ENCODE results near the gene GLRX5. TPM values are rescaled to one million over a fixed set of nuclear protein-coding genes. Genes with fewer than 3 reads are reported as not detected.
A peak's percentile ranks its signal among the peaks of the same experiment; 100 is the strongest.

Gene GLRX5
- total and polyA plus RNA-seq, 3 experiments from 2014 or later, result 52.9 to 72.9 (median 54.6) TPM

DNA sequence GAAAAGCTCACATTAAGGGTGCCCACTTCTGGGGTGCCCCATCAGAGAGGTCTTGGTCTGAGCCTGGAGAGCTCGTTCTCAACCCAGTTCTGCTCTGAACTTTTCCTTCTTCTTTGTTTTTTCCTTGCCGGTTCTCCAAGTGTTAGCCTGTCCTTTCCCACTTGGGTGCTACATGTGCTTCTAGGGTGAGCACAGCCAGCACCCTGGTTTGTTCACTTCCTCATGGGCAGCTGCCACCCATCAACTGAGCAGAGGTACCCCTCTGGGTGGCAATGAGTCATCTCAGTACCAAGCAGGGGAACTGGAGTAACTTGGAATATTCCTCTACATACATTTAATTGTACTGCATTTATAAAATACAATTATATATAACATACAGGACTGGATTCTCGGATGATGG lies 14.5 kb upstream of the GLRX5 start:
- H3K36me3 ChIP-seq (ENCODE audit: insufficient read depth, low read length), result no peaks in the 10 kb centered on the region
- ChIA-PET POLR2A (interaction anchor here (1.2 kb wide), 1 partner anchor 14 kb away, joined by 10 read pairs; the partner anchor contains the start of gene GLRX5), CTCF (interaction anchor here (0.6 to 1.4 kb wide), 5 partner anchors 9 to 78 kb away, joined by 3 to 6 read pairs (median 3); no protein-coding TSS in a partner anchor)
- peaks cover 0 to 3% (median 0%) of the 10 kb centered on the region in 3 donors for H3K36me3 Mint-ChIP-seq
- H3K27ac Mint-ChIP-seq, result peak overlapping the region; percentile 92 to 98 (median 94)
- peak overlapping the region; percentile 5 for H3K27ac ChIP-seq (ENCODE audit: low read depth, low read length)
- no peaks in the 10 kb centered on the region for H3K27me3 Mint-ChIP-seq
- no peaks in the 10 kb centered on the region for H3K9me3 ChIP-seq (ENCODE audit: low read length)
- H3K4me1 Mint-ChIP-seq, result peaks cover 75 to 85% (median 82%) of the 10 kb centered on the region in 3 donors
- H3K4me3 Mint-ChIP-seq, result peak overlapping the region; percentile 75 to 92 (median 81)
- H3K4me3 ChIP-seq (ENCODE audit: low read length), result peak overlapping the region; percentile 35
- no peak for DNase-seq
- H3K9me3 Mint-ChIP-seq, result no peaks in the 10 kb centered on the region
- no peaks in the 10 kb centered on the region for H3K27me3 ChIP-seq (ENCODE audit: insufficient read depth, low read length, poor library complexity, severe bottlenecking)
- peaks cover 88% of the 10 kb centered on the region for H3K4me1 ChIP-seq (ENCODE audit: insufficient read depth, low read length)

GRCh38 chr14:95521001-95521400 lies 13.8 kb upstream of the GLRX5 start:
- Histone ChIP-seq H3K9me3 (ENCODE audit: low read length) (no peaks in the 10 kb centered on the region), H3K4me3 (ENCODE audit: low read length) (no peak overlapping the region), H3K27ac (ENCODE audit: low read depth, low read length) (no peak overlapping the region), H3K27me3 (ENCODE audit: insufficient read depth, low read length, poor library complexity, severe bottlenecking) (no peaks in the 10 kb centered on the region), H3K4me1 (ENCODE audit: insufficient read depth, low read length) (peaks cover 83% of the 10 kb centered on the region), H3K36me3 (ENCODE audit: insufficient read depth, low read length) (no peaks in the 10 kb centered on the region)
- Mint-ChIP-seq H3K4me3 (no peak overlapping the region), H3K27me3 (no peaks in the 10 kb centered on the region), H3K4me1 (peaks cover 75 to 85% (median 82%) of the 10 kb centered on the region in 3 donors), H3K27ac (peak overlapping the region in 3 of 8 donors; percentile 33 to 78 (median 43)), H3K36me3 (peaks cover 0 to under 1% (median 0%) of the 10 kb centered on the region in 3 donors), H3K9me3 (no peaks in the 10 kb centered on the region)
- CTCF ChIA-PET, result interaction anchor here (1.4 kb wide), 1 partner anchor 79 kb away, joined by 6 read pairs; no protein-coding TSS in a partner anchor
- no peak for DNase-seq
- POLR2A ChIA-PET, result interaction anchor here (1.2 kb wide), 1 partner anchor 13 kb away, joined by 10 read pairs; the partner anchor contains the start of gene GLRX5

DNA sequence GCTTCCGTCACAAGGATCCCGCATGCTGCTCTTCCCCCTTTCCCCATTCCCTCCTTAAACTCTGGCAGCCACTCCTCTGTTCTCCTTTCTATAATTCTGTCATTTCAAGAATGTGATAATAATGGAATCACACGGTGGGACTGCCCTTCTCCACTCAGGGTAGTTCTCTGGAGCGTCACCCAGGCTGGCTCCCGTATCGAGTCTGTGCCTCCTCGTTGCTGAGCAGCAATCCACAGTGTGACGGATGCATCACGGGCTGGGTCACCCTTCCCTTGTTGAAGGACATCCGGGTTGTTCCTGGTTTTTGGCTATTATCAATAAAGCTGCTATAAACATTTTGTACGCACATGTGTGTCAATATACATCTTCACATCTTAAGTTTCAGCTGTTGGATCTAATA lies 12.7 kb upstream of the GLRX5 start:
- peak overlapping the region; percentile 90 to 97 (median 92) for H3K27ac Mint-ChIP-seq
- ChIA-PET POLR2A (no interaction called here), CTCF (interaction anchor here (1.4 to 3.4 kb wide), 5 partner anchors 12 to 95 kb away, joined by 4 to 41 read pairs (median 14); partner anchors contain the start of gene GLRX5)
- Histone ChIP-seq H3K36me3 (ENCODE audit: insufficient read depth, low read length) (no peaks in the 10 kb centered on the region), H3K4me3 (ENCODE audit: low read length) (peak overlapping the region; percentile 54), H3K27ac (ENCODE audit: low read depth, low read length) (no peak overlapping the region), H3K9me3 (ENCODE audit: low read length) (no peaks in the 10 kb centered on the region), H3K4me1 (ENCODE audit: insufficient read depth, low read length) (peaks cover 85% of the 10 kb centered on the region), H3K27me3 (ENCODE audit: insufficient read depth, low read length, poor library complexity, severe bottlenecking) (no peaks in the 10 kb centered on the region)
- H3K36me3 Mint-ChIP-seq, result no peaks in the 10 kb centered on the region
- H3K9me3 Mint-ChIP-seq, result no peaks in the 10 kb centered on the region
- H3K4me3 Mint-ChIP-seq, result peak overlapping the region in 3 of 7 donors; percentile 4 to 66 (median 49)
- peaks cover 74 to 90% (median 83%) of the 10 kb centered on the region in 3 donors for H3K4me1 Mint-ChIP-seq
- no peak for DNase-seq
- no peaks in the 10 kb centered on the region for H3K27me3 Mint-ChIP-seq

- POLR2A ChIA-PET, result no interaction called here
- Mint-ChIP-seq H3K4me1 (peaks cover 74 to 90% (median 83%) of the 10 kb centered on the region in 3 donors), H3K9me3 (no peaks in the 10 kb centered on the region), H3K36me3 (no peaks in the 10 kb centered on the region), H3K27me3 (no peaks in the 10 kb centered on the region), H3K27ac (peak overlapping the region; percentile 90 to 97 (median 92)), H3K4me3 (peak overlapping the region in 5 of 7 donors; percentile 15 to 79 (median 75))
- no peaks in the 10 kb centered on the region for H3K9me3 ChIP-seq (ENCODE audit: low read length)
- no peaks in the 10 kb centered on the region for H3K36me3 ChIP-seq (ENCODE audit: insufficient read depth, low read length)
- no peaks in the 10 kb centered on the region for H3K27me3 ChIP-seq (ENCODE audit: insufficient read depth, low read length, poor library complexity, severe bottlenecking)
- H3K4me3 ChIP-seq (ENCODE audit: low read length), result peak overlapping the region; percentile 54
- H3K4me1 ChIP-seq (ENCODE audit: insufficient read depth, low read length), result peaks cover 85% of the 10 kb centered on the region
- CTCF ChIA-PET, result interaction anchor here (1.3 to 3.4 kb wide), 6 partner anchors 9 to 95 kb away, joined by 4 to 41 read pairs (median 10); partner anchors contain the start of gene GLRX5
- DNase-seq, result no peak
- peak overlapping the region; percentile 51 for H3K27ac ChIP-seq (ENCODE audit: low read depth, low read length)
Measured at GRCh38 chr14:95522556-95522955, 12.3 kb upstream of the GLRX5 start.

DNA sequence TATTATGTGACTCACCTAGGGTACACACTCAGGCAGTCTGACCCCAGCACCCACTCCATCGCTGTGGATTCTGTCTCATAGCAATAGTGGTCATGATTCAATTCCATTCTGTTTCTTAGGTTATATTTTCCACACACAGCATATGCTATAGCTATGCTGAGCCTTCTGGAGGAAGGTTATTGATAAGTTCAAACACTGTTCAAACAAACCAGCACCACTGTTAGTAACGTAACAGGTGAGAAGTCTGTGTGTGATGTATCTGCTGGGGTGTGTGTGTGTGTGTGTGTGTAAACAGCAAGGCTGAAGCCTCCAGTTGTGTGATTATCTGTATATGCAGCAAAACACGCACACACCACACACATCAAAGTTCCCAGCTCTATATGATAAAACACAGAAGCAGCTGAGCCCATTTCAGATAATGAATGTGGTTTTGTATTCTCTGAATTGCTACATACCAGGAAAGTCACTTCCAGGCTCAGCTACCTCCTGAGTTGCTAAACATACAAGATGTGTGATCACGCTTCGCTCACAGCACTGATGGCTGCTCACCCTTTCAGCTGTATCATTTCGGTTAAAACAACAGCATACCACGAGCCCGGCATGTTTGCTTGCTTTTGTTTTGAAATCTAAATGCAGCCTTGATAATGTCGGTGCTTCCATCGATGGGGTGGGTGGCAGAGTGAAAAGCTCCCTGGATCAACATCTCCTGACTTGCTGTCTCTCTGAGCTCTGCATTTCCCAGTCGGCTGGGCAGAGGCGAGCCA lies 11.6 kb upstream of the GLRX5 start:
- H3K27ac ChIP-seq (ENCODE audit: low read depth, low read length), result peak overlapping the region; percentile 51
- peaks cover 69 to 84% (median 78%) of the 10 kb centered on the region in 3 donors for H3K4me1 Mint-ChIP-seq

GRCh38 chr14:95523815-95524448 lies 10.9 kb upstream of the GLRX5 start:
- Mint-ChIP-seq H3K36me3 (peaks cover 0 to under 1% (median 0%) of the 10 kb centered on the region in 3 donors), H3K4me1 (peaks cover 62 to 78% (median 71%) of the 10 kb centered on the region in 3 donors), H3K4me3 (peak overlapping the region; percentile 66 to 89 (median 79)), H3K9me3 (no peaks in the 10 kb centered on the region), H3K27me3 (no peaks in the 10 kb centered on the region), H3K27ac (peak overlapping the region; percentile 90 to 97 (median 92))
- H3K4me3 ChIP-seq (ENCODE audit: low read length), result peak overlapping the region; percentile 54
- CTCF ChIA-PET, result interaction anchor here (0.7 to 3.4 kb wide), 10 partner anchors 10 to 97 kb away, joined by 3 to 41 read pairs (median 6); partner anchors contain the start of gene GLRX5
- no peaks in the 10 kb centered on the region for H3K36me3 ChIP-seq (ENCODE audit: insufficient read depth, low read length)
- peaks cover 73% of the 10 kb centered on the region for H3K4me1 ChIP-seq (ENCODE audit: insufficient read depth, low read length)
- POLR2A ChIA-PET, result interaction anchor here (0.7 to 2.2 kb wide), 5 partner anchors 9 to 77 kb away, joined by 3 to 13 read pairs (median 3); no protein-coding TSS in a partner anchor
- DNase-seq, result peak in 1 of 5 donors; percentile 72
- H3K9me3 ChIP-seq (ENCODE audit: low read length), result no peaks in the 10 kb centered on the region
- no peaks in the 10 kb centered on the region for H3K27me3 ChIP-seq (ENCODE audit: insufficient read depth, low read length, poor library complexity, severe bottlenecking)
- H3K27ac ChIP-seq (ENCODE audit: low read depth, low read length), result peak overlapping the region; percentile 51

More for the DNA sequence above, 11.6 kb upstream of the GLRX5 start:
- no peaks in the 10 kb centered on the region for H3K36me3 Mint-ChIP-seq
- H3K27ac Mint-ChIP-seq, result peak overlapping the region; percentile 90 to 97 (median 92)
- Histone ChIP-seq H3K4me3 (ENCODE audit: low read length) (peak overlapping the region; percentile 54), H3K36me3 (ENCODE audit: insufficient read depth, low read length) (no peaks in the 10 kb centered on the region), H3K27me3 (ENCODE audit: insufficient read depth, low read length, poor library complexity, severe bottlenecking) (no peaks in the 10 kb centered on the region), H3K4me1 (ENCODE audit: insufficient read depth, low read length) (peaks cover 80% of the 10 kb centered on the region), H3K9me3 (ENCODE audit: low read length) (no peaks in the 10 kb centered on the region)
- ChIA-PET POLR2A (interaction anchor here (0.7 to 2.2 kb wide), 4 partner anchors 10 to 71 kb away, joined by 3 to 13 read pairs (median 4); no protein-coding TSS in a partner anchor), CTCF (interaction anchor here (0.9 to 3.4 kb wide), 9 partner anchors 9 to 96 kb away, joined by 3 to 41 read pairs (median 7); partner anchors contain the start of gene GLRX5)
- no peaks in the 10 kb centered on the region for H3K9me3 Mint-ChIP-seq
- H3K27me3 Mint-ChIP-seq, result no peaks in the 10 kb centered on the region
- H3K4me3 Mint-ChIP-seq, result peak overlapping the region; percentile 66 to 89 (median 79)
- peak in 1 of 5 donors; percentile 34 for DNase-seq

- ChIA-PET POLR2A (interaction anchor here (0.7 to 2.2 kb wide), 3 partner anchors 8 to 78 kb away, joined by 3 to 13 read pairs (median 3); no protein-coding TSS in a partner anchor), CTCF (interaction anchor here (0.7 to 4.7 kb wide), 7 partner anchors 9 to 98 kb away, joined by 3 to 110 read pairs (median 22); partner anchors contain the start of genes GLRX5 and SYNE3)
- H3K9me3 Mint-ChIP-seq, result no peaks in the 10 kb centered on the region
- H3K36me3 Mint-ChIP-seq, result peaks cover 0 to 6% (median 0%) of the 10 kb centered on the region in 3 donors
- peaks cover 63% of the 10 kb centered on the region for H3K4me1 ChIP-seq (ENCODE audit: insufficient read depth, low read length)
- no peaks in the 10 kb centered on the region for H3K9me3 ChIP-seq (ENCODE audit: low read length)
- peak overlapping the region; percentile 54 for H3K4me3 ChIP-seq (ENCODE audit: low read length)
- H3K4me1 Mint-ChIP-seq, result peaks cover 53 to 73% (median 65%) of the 10 kb centered on the region in 3 donors
- H3K36me3 ChIP-seq (ENCODE audit: insufficient read depth, low read length), result no peaks in the 10 kb centered on the region
- peak overlapping the region; percentile 90 to 97 (median 92) for H3K27ac Mint-ChIP-seq
- H3K4me3 Mint-ChIP-seq, result peak overlapping the region in 3 of 7 donors; percentile 44 to 80 (median 79)
- H3K27me3 Mint-ChIP-seq, result no peaks in the 10 kb centered on the region
- no peak for DNase-seq
- H3K27ac ChIP-seq (ENCODE audit: low read depth, low read length), result no peak overlapping the region
- H3K27me3 ChIP-seq (ENCODE audit: insufficient read depth, low read length, poor library complexity, severe bottlenecking), result no peaks in the 10 kb centered on the region
Measured at GRCh38 chr14:95524706-95525512, 9.9 kb upstream of the GLRX5 start.

Measured in CD8-positive, alpha-beta memory T cell (primary cell).